Measurements from ENCODE around the gene MALSU1.

GRCh38 chr7:23299770-23300300 is 696 bp downstream of the MALSU1 start:
- TF ChIP-seq, protein P1, sequence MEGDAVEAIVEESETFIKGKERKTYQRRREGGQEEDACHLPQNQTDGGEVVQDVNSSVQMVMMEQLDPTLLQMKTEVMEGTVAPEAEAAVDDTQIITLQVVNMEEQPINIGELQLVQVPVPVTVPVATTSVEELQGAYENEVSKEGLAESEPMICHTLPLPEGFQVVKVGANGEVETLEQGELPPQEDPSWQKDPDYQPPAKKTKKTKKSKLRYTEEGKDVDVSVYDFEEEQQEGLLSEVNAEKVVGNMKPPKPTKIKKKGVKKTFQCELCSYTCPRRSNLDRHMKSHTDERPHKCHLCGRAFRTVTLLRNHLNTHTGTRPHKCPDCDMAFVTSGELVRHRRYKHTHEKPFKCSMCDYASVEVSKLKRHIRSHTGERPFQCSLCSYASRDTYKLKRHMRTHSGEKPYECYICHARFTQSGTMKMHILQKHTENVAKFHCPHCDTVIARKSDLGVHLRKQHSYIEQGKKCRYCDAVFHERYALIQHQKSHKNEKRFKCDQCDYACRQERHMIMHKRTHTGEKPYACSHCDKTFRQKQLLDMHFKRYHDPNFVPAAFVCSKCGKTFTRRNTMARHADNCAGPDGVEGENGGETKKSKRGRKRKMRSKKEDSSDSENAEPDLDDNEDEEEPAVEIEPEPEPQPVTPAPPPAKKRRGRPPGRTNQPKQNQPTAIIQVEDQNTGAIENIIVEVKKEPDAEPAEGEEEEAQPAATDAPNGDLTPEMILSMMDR (IDR thresholded peaks at IDR 0.05; ENCODE audit: low read depth, low read length) = no peak
- no peak for TF ChIP-seq EZH2phosphoT487 (IDR thresholded peaks at IDR 0.05; ENCODE audit: low read depth)

Data from OCI-LY3 (cell line).